Hepatocyte (in vitro differentiated cells): ENCODE data around the gene LDLRAD2.

Source experiments
- EZH2 ChIP-seq: fragments of 200-600 bp; sonication (generic); IDR thresholded peaks from 2 replicates; pipeline ENCODE4 v1.6.1; 2016; ENCODE audit warnings: antibody characterized with exemption, mild to moderate bottlenecking, borderline replicate concordance
- EZH2phosphoT487 ChIP-seq: fragments of 200-600 bp; sonication (generic); IDR thresholded peaks from one replicate; pipeline ENCODE4 v1.6.1; 2018; ENCODE audit warnings: antibody characterized with exemption, mild to moderate bottlenecking, low read depth, moderate library complexity; ENCODE audit not compliant: unreplicated experiment, severe bottlenecking
- TF ChIP-seq, protein P1 (sequence below): fragments of 200-600 bp; sonication (generic); IDR thresholded peaks from 2 replicates; pipeline ENCODE4 v1.5.1; 2016; ENCODE audit warnings: antibody characterized with exemption, mild to moderate bottlenecking; ENCODE audit not compliant: poor library complexity

DNA sequence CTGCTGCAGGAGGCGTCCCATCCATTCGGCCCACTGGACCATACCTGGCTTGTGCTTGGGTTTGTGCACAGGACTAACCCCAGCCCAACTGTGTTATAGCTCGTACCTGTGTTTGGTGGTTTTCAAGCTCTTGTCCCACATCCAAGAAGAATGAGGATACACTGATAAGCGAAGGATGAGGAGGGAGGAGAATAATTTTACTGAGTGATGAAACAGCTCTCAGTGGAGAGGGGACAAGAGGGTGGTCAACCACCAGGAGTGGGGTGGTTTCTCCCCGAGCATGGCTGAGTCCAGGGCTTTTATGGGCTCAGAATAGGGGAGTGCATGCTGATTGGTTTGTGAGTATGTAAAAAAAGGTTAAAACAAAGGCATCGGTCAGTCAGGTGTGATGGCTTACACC lies 17.0 kb upstream of the LDLRAD2 start:
- TF ChIP-seq, protein P1, sequence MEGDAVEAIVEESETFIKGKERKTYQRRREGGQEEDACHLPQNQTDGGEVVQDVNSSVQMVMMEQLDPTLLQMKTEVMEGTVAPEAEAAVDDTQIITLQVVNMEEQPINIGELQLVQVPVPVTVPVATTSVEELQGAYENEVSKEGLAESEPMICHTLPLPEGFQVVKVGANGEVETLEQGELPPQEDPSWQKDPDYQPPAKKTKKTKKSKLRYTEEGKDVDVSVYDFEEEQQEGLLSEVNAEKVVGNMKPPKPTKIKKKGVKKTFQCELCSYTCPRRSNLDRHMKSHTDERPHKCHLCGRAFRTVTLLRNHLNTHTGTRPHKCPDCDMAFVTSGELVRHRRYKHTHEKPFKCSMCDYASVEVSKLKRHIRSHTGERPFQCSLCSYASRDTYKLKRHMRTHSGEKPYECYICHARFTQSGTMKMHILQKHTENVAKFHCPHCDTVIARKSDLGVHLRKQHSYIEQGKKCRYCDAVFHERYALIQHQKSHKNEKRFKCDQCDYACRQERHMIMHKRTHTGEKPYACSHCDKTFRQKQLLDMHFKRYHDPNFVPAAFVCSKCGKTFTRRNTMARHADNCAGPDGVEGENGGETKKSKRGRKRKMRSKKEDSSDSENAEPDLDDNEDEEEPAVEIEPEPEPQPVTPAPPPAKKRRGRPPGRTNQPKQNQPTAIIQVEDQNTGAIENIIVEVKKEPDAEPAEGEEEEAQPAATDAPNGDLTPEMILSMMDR, result no peak
- TF ChIP-seq EZH2phosphoT487 (no peak), EZH2 (no peak)
